Gastroesophageal sphincter (tissue), 4 donors: ENCODE measurements around the gene RNU5B-1. TPM values are rescaled to one million over a fixed set of nuclear protein-coding genes. Genes with fewer than 3 reads are reported as not detected.

Experiments
- ATAC-seq: fragments of 150-250 bp; one replicate; pipeline ENCODE4 v1.9.1; 2016; ENCODE audit warnings: mild to moderate bottlenecking, moderate library complexity
- H3K27ac ChIP-seq, 4 donors: fragments of 200-600 bp; sonication (generic) in 3 of 4; 1 replicate in 3 of 4; 2 replicates in 1 of 4; pipeline ENCODE4 v1.5.1; 2016 to 2019
- H3K27me3 ChIP-seq: fragments of 200-600 bp; sonication (generic); one replicate; pipeline ENCODE4 v1.5.1; 2019
- H3K36me3 ChIP-seq, 2 donors: fragments of 200-600 bp; sonication (generic); one replicate each; pipeline ENCODE4 v1.5.1; 2019; ENCODE audit warnings: control low read depth in 1 of 2
- H3K4me1 ChIP-seq, 3 donors: fragments of 200-600 bp; sonication (generic); 1 replicate in 2 of 3; 2 replicates in 1 of 3; pipeline ENCODE4 v1.5.1; 2016 to 2019; ENCODE audit warnings: control low read depth in 2 of 3
- H3K4me3 ChIP-seq, 2 donors: fragments of 200-600 bp; sonication (generic); one replicate each; pipeline ENCODE4 v1.5.1; 2019; ENCODE audit warnings: mild to moderate bottlenecking in 1 of 2, moderate library complexity in 1 of 2
- H3K9me3 ChIP-seq, 3 donors: fragments of 200-600 bp; sonication (generic); one replicate each; pipeline ENCODE4 v1.5.1; 2017 to 2019; ENCODE audit warnings: control low read depth in 2 of 3
- CTCF ChIP-seq, 4 experiments: fragments of 200-600 bp in 2 of 4; fragments of 450-650 bp in 2 of 4; sonication (generic) in 1 of 4; IDR thresholded peaks; one replicate each; pipeline ENCODE4 v1.5.1; 2017 to 2019; ENCODE audit warnings: antibody characterized with exemption in 4 of 4, mild to moderate bottlenecking in 2 of 4, moderate library complexity in 2 of 4
- EP300 ChIP-seq: sonication (generic); formaldehyde crosslinking; IDR thresholded peaks from one replicate; pipeline ENCODE4 v1.6.1; 2017; ENCODE audit warnings: antibody characterized with exemption, mild to moderate bottlenecking
- POLR2A ChIP-seq, 2 donors: fragments of 450-650 bp; IDR thresholded peaks; one replicate each; pipeline ENCODE4 v1.6.1; 2017; ENCODE audit warnings: antibody characterized with exemption in 2 of 2, mild to moderate bottlenecking in 2 of 2, moderate library complexity in 1 of 2
- POLR2AphosphoS5 ChIP-seq: sonication (generic); formaldehyde crosslinking; IDR thresholded peaks from one replicate; pipeline ENCODE4 v1.6.1; 2017; ENCODE audit warnings: antibody characterized with exemption
- WGBS, 2 donors: methylation state at CpG; one replicate each; pipeline ENCODE4 v1.1.5; 2018; ENCODE audit warnings: low coverage in 1 of 2; 5-methylcytosine and 5-hydroxymethylcytosine counted together
- total RNA-seq, 4 donors: library from RNA; depleted of rRNA; stranded (reverse); fragments of >200 nt; gene quantifications; one replicate each; pipeline ENCODE4 v1.1.0, GENCODE V29; 2016

Gene RNU5B-1
- total RNA-seq, 4 donors from 2014 or later: not detected

- 50 to 78% methylated on average over 1 to 3 of the region's 21 CpGs for WGBS, 2 donors
- TF ChIP-seq CTCF (IDR thresholded peaks at IDR 0.05) (no peak), POLR2AphosphoS5 (no peak), POLR2A (IDR thresholded peaks at IDR 0.05) (no peak), EP300 (no peak)
- Histone ChIP-seq H3K36me3 (no peaks in the 10 kb centered on the region), H3K4me3 (no peak overlapping the region), H3K27ac (no peak overlapping the region), H3K9me3 (no peaks in the 10 kb centered on the region), H3K4me1 (no peaks in the 10 kb centered on the region), H3K27me3 (peaks cover 15% of the 10 kb centered on the region)
- no peak for ATAC-seq
Observed at GRCh38 chr15:65336493-65337435, 32.3 kb downstream of the RNU5B-1 start.

- no peak for ATAC-seq
- no peaks in the 10 kb centered on the region for H3K9me3 ChIP-seq
- no peak overlapping the region for H3K27ac ChIP-seq
- no peak overlapping the region for H3K4me3 ChIP-seq
- no CpG with 5 or more reads among the region's 6 CpGs for WGBS, 2 donors
- no peak for TF ChIP-seq POLR2AphosphoS5
- no peak for TF ChIP-seq CTCF (IDR thresholded peaks at IDR 0.05)
- no peak for TF ChIP-seq POLR2A (IDR thresholded peaks at IDR 0.05)
- no peak for TF ChIP-seq EP300
- H3K4me1 ChIP-seq: no peaks in the 10 kb centered on the region
- H3K27me3 ChIP-seq: peaks cover 15% of the 10 kb centered on the region
- no peaks in the 10 kb centered on the region for H3K36me3 ChIP-seq
Observed at GRCh38 chr15:65337436-65338070, 33.1 kb downstream of the RNU5B-1 start.

GRCh38 chr15:65338366-65338765 lies 33.9 kb downstream of the RNU5B-1 start:
- Histone ChIP-seq H3K4me1 (no peaks in the 10 kb centered on the region), H3K27ac (no peak overlapping the region), H3K27me3 (peaks cover 15% of the 10 kb centered on the region), H3K9me3 (no peaks in the 10 kb centered on the region), H3K4me3 (no peak overlapping the region), H3K36me3 (no peaks in the 10 kb centered on the region)
- WGBS, 2 donors: 63% methylated on average over 3 of the region's 3 CpGs; no CpG with 5 or more reads in 1 of the 2 donors
- TF ChIP-seq POLR2A (IDR thresholded peaks at IDR 0.05) (no peak), POLR2AphosphoS5 (no peak), EP300 (no peak), CTCF (IDR thresholded peaks at IDR 0.05) (no peak)
- ATAC-seq: no peak

GRCh38 chr15:65338823-65339222 lies 34.3 kb downstream of the RNU5B-1 start:
- H3K4me1 ChIP-seq: no peaks in the 10 kb centered on the region
- H3K4me3 ChIP-seq: no peak overlapping the region
- no peak for TF ChIP-seq POLR2AphosphoS5
- no peak for TF ChIP-seq CTCF (IDR thresholded peaks at IDR 0.05)
- TF ChIP-seq POLR2A (IDR thresholded peaks at IDR 0.05): no peak
- no peak for TF ChIP-seq EP300
- peaks cover 15% of the 10 kb centered on the region for H3K27me3 ChIP-seq
- no peak for ATAC-seq
- no peak overlapping the region for H3K27ac ChIP-seq
- WGBS, 2 donors: 97 to 100% methylated on average over 3 to 4 of the region's 8 CpGs
- no peaks in the 10 kb centered on the region for H3K36me3 ChIP-seq
- H3K9me3 ChIP-seq: no peaks in the 10 kb centered on the region
